22Rv1 (cell line): ENCODE measurements around the gene KLHL30.

Experiments used
- ZFX ChIP-seq: fragments of 450-650 bp; IDR thresholded peaks from 2 replicates; pipeline ENCODE4 v1.6.1; 2017; ENCODE audit warnings: antibody characterized with exemption, borderline replicate concordance
- TF ChIP-seq, protein P1 (sequence below): fragments of 450-650 bp; IDR thresholded peaks from 2 replicates; pipeline ENCODE4 v1.5.1; 2017; ENCODE audit warnings: mild to moderate bottlenecking

DNA sequence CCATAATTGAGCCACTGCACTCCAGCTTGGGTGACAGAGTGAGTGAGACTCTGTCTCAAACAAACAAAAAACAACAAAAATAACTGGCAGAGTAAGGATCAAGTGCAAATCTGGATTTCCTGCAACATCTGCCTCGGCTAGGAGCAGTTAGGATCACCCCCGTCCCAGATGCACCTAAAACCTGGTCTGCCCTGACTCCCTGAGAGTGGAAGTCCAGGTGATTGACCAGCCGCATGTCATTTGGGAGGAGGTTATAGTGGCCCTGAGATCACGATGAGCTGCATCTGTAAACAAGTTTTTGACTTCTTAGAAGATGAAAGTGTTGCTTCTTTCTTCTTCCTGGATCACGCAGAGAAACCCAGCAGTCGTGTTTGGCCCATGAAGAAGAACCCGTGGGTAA lies 43.3 kb upstream of the KLHL30 start:
- TF ChIP-seq, protein P1, sequence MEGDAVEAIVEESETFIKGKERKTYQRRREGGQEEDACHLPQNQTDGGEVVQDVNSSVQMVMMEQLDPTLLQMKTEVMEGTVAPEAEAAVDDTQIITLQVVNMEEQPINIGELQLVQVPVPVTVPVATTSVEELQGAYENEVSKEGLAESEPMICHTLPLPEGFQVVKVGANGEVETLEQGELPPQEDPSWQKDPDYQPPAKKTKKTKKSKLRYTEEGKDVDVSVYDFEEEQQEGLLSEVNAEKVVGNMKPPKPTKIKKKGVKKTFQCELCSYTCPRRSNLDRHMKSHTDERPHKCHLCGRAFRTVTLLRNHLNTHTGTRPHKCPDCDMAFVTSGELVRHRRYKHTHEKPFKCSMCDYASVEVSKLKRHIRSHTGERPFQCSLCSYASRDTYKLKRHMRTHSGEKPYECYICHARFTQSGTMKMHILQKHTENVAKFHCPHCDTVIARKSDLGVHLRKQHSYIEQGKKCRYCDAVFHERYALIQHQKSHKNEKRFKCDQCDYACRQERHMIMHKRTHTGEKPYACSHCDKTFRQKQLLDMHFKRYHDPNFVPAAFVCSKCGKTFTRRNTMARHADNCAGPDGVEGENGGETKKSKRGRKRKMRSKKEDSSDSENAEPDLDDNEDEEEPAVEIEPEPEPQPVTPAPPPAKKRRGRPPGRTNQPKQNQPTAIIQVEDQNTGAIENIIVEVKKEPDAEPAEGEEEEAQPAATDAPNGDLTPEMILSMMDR = no peak
- no peak for TF ChIP-seq ZFX
